ENCODE results near the gene WDR1.

GRCh38 chr4:10123227-10124101 is 6.9 kb upstream of the WDR1 start:
- no peak for TF ChIP-seq CTCF (conservative IDR thresholded peaks at IDR 0.05; ENCODE audit: low read length)
- TF ChIP-seq EZH2phosphoT487 (IDR thresholded peaks at IDR 0.05; ENCODE audit: borderline replicate concordance, low read depth, low read length): no peak
